ENCODE measurements around the gene FGGY.

Gene FGGY

GRCh38 chr1:59391212-59392179, 94.6 kb downstream of the FGGY start:
- Histone ChIP-seq H3K4me3 (ENCODE audit: low read depth in 1 of 2, low read length in 2 of 2) (no peak overlapping the region), H3K36me3 (ENCODE audit: insufficient read depth, low read length) (no peaks in the 10 kb centered on the region), H3K27ac (ENCODE audit: low read depth, low read length) (no peak overlapping the region), H3K27me3 (ENCODE audit: control insufficient read depth in 1 of 2, insufficient read depth in 2 of 2, low read length in 2 of 2) (no peaks in the 10 kb centered on the region), H3K9me3 (ENCODE audit: low read length) (no peaks in the 10 kb centered on the region), H3K4me1 (ENCODE audit: insufficient read depth, low read length) (peaks cover 35% of the 10 kb centered on the region), H3K9ac (ENCODE audit: low read length) (no peak overlapping the region)

DNA sequence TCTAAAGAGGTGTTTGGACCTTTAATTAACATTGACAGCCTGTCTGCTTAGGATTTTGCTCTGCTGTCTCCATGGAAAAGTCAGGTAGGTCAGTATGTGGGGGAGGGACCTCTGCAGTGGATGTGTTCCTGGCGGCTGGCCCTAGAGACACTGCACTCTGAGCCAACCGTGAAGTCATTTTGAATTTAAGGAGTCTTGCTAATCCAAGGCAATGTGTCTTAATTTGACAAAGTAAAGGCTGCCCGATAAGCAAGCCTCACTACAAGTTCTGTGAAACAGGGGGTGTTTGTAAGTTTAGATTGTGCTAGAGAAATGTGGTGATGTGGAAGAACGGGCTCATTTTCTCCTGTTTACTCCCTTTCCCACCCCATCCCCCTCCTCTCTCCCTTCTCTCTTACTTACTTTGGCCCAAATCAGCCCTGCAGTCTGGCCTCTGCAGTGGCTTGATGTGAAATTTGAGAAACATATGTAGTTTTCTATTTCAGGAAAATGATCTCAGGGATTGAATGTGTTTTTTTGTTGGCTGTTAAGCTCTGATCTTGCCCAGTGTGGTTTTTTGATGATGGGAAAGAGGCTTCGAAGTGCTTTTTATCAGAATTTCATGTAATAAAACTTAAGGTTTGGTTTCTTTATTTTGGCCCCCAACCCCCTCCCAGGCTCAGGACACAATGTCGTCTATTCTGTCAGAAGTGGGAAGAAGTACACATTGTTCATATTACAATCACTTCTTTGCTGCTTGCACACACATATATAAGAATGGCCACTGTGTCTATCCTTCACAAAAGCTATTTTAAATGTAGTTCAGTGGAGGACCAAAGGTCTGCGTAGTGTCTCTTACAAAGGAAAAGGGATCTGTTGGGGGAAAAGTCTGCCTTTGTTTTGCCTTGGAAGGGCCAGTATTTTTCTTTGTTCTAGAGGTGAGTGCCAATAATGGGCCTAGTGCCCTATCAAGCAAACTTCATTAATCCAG, 96.6 kb downstream of the FGGY start:
- Histone ChIP-seq H3K27me3 (ENCODE audit: control insufficient read depth in 1 of 2, insufficient read depth in 2 of 2, low read length in 2 of 2) (no peaks in the 10 kb centered on the region), H3K9ac (ENCODE audit: low read length) (peak overlapping the region; percentile 27), H3K27ac (ENCODE audit: low read depth, low read length) (peak overlapping the region; percentile 71), H3K4me3 (ENCODE audit: low read depth in 1 of 2, low read length in 2 of 2) (peak overlapping the region in 1 of 2 donors; percentile 5), H3K4me1 (ENCODE audit: insufficient read depth, low read length) (peaks cover 35% of the 10 kb centered on the region), H3K36me3 (ENCODE audit: insufficient read depth, low read length) (no peaks in the 10 kb centered on the region), H3K9me3 (ENCODE audit: low read length) (no peaks in the 10 kb centered on the region)

DNA sequence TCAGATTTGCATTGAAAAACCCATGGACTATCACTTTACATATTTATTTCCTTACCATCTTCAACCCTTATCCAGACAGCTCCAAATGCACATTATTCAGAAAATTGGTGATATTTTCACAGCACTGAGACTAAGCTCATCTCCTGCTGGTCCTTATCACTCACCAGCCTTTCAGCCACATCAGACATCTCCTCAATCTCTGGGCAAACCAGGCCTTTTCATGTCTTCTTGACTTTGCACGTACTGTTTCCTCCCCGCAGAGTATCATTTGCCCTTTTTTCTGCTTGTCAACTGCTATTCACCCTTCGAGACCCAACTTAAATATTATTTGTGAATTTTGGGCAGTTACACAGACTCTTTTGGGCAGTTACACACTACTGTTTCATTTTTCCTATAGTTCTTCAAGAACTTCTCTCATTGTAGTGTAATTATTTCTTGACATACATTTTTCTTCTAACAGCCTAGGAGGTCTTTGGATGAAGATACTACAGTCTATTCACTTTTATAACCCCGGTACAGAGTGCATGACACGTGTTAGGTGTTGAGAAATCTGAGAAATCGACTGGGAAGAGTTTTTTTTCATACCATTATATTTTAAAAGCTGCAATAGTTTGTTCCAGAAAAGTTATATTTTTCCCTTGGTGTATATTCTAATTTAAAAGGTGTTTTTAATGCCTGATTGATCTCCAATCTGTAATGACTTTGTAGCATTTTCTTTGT, 98.0 kb downstream of the FGGY start:
- Histone ChIP-seq H3K27me3 (ENCODE audit: control insufficient read depth in 1 of 2, insufficient read depth in 2 of 2, low read length in 2 of 2) (no peaks in the 10 kb centered on the region), H3K27ac (ENCODE audit: low read depth, low read length) (no peak overlapping the region), H3K4me1 (ENCODE audit: insufficient read depth, low read length) (peaks cover 35% of the 10 kb centered on the region), H3K4me3 (ENCODE audit: low read depth in 1 of 2, low read length in 2 of 2) (no peak overlapping the region), H3K9ac (ENCODE audit: low read length) (no peak overlapping the region), H3K36me3 (ENCODE audit: insufficient read depth, low read length) (no peaks in the 10 kb centered on the region), H3K9me3 (ENCODE audit: low read length) (no peaks in the 10 kb centered on the region)

DNA sequence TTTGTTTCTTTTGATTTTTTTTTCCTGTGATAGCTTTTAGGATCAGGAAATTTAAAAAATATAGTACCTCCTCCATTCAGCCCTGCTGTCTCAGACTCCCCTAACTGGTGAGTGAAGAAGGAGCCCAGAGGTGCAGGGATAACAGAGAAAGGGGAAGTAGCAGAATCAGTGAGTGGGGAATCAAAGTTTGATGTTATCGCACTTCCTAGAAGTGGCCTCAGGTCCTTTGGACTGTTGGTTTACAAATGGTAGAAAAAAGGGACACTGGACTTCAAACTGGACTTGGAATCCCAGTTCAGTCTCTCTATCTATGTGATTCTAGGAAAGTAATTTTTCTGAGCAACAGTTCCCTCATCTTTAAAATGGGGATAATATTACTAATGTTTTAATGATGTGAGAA, 99.5 kb downstream of the FGGY start:
- Histone ChIP-seq H3K9me3 (ENCODE audit: low read length) (no peaks in the 10 kb centered on the region), H3K4me1 (ENCODE audit: insufficient read depth, low read length) (peaks cover 35% of the 10 kb centered on the region), H3K4me3 (ENCODE audit: low read depth in 1 of 2, low read length in 2 of 2) (no peak overlapping the region), H3K27ac (ENCODE audit: low read depth, low read length) (no peak overlapping the region), H3K36me3 (ENCODE audit: insufficient read depth, low read length) (no peaks in the 10 kb centered on the region), H3K9ac (ENCODE audit: low read length) (no peak overlapping the region), H3K27me3 (ENCODE audit: control insufficient read depth in 1 of 2, insufficient read depth in 2 of 2, low read length in 2 of 2) (no peaks in the 10 kb centered on the region)

GRCh38 chr1:59397139-59397858, 100.4 kb downstream of the FGGY start:
- H3K4me1 ChIP-seq (ENCODE audit: insufficient read depth, low read length), result peaks cover 26% of the 10 kb centered on the region
- H3K36me3 ChIP-seq (ENCODE audit: insufficient read depth, low read length), result no peaks in the 10 kb centered on the region
- no peaks in the 10 kb centered on the region for H3K27me3 ChIP-seq (ENCODE audit: control insufficient read depth in 1 of 2, insufficient read depth in 2 of 2, low read length in 2 of 2)
- H3K4me3 ChIP-seq (ENCODE audit: low read depth in 1 of 2, low read length in 2 of 2), result no peak overlapping the region
- H3K9ac ChIP-seq (ENCODE audit: low read length), result no peak overlapping the region
- no peak overlapping the region for H3K27ac ChIP-seq (ENCODE audit: low read depth, low read length)
- H3K9me3 ChIP-seq (ENCODE audit: low read length), result no peaks in the 10 kb centered on the region

GRCh38 chr1:59399642-59400041, 102.7 kb downstream of the FGGY start:
- H3K27me3 ChIP-seq (ENCODE audit: control insufficient read depth in 1 of 2, insufficient read depth in 2 of 2, low read length in 2 of 2), result no peaks in the 10 kb centered on the region
- H3K4me3 ChIP-seq (ENCODE audit: low read depth in 1 of 2, low read length in 2 of 2), result no peak overlapping the region
- H3K9me3 ChIP-seq (ENCODE audit: low read length), result no peaks in the 10 kb centered on the region
- no peaks in the 10 kb centered on the region for H3K36me3 ChIP-seq (ENCODE audit: insufficient read depth, low read length)
- no peak overlapping the region for H3K27ac ChIP-seq (ENCODE audit: low read depth, low read length)
- no peak overlapping the region for H3K9ac ChIP-seq (ENCODE audit: low read length)
- peaks cover 2% of the 10 kb centered on the region for H3K4me1 ChIP-seq (ENCODE audit: insufficient read depth, low read length)

- Histone ChIP-seq H3K27ac (ENCODE audit: low read depth, low read length) (no peak overlapping the region), H3K4me1 (ENCODE audit: insufficient read depth, low read length) (no peaks in the 10 kb centered on the region), H3K36me3 (ENCODE audit: insufficient read depth, low read length) (no peaks in the 10 kb centered on the region), H3K9me3 (ENCODE audit: low read length) (no peaks in the 10 kb centered on the region), H3K27me3 (ENCODE audit: control insufficient read depth in 1 of 2, insufficient read depth in 2 of 2, low read length in 2 of 2) (no peaks in the 10 kb centered on the region), H3K4me3 (ENCODE audit: low read depth in 1 of 2, low read length in 2 of 2) (no peak overlapping the region), H3K9ac (ENCODE audit: low read length) (no peak overlapping the region)
Measured at GRCh38 chr1:59401581-59401980, 104.7 kb downstream of the FGGY start.

GRCh38 chr1:59404796-59405195, 107.9 kb downstream of the FGGY start:
- Histone ChIP-seq H3K27me3 (ENCODE audit: control insufficient read depth in 1 of 2, insufficient read depth in 2 of 2, low read length in 2 of 2) (no peaks in the 10 kb centered on the region), H3K4me1 (ENCODE audit: insufficient read depth, low read length) (peaks cover 10% of the 10 kb centered on the region), H3K36me3 (ENCODE audit: insufficient read depth, low read length) (no peaks in the 10 kb centered on the region), H3K9ac (ENCODE audit: low read length) (no peak overlapping the region), H3K9me3 (ENCODE audit: low read length) (no peaks in the 10 kb centered on the region), H3K4me3 (ENCODE audit: low read depth in 1 of 2, low read length in 2 of 2) (no peak overlapping the region), H3K27ac (ENCODE audit: low read depth, low read length) (no peak overlapping the region)

GRCh38 chr1:59406437-59407164, 109.7 kb downstream of the FGGY start:
- no peak overlapping the region for H3K27ac ChIP-seq (ENCODE audit: low read depth, low read length)
- no peaks in the 10 kb centered on the region for H3K36me3 ChIP-seq (ENCODE audit: insufficient read depth, low read length)
- no peak overlapping the region for H3K4me3 ChIP-seq (ENCODE audit: low read depth in 1 of 2, low read length in 2 of 2)
- H3K9ac ChIP-seq (ENCODE audit: low read length), result no peak overlapping the region
- peaks cover 10% of the 10 kb centered on the region for H3K4me1 ChIP-seq (ENCODE audit: insufficient read depth, low read length)
- no peaks in the 10 kb centered on the region for H3K9me3 ChIP-seq (ENCODE audit: low read length)
- H3K27me3 ChIP-seq (ENCODE audit: control insufficient read depth in 1 of 2, insufficient read depth in 2 of 2, low read length in 2 of 2), result no peaks in the 10 kb centered on the region

DNA sequence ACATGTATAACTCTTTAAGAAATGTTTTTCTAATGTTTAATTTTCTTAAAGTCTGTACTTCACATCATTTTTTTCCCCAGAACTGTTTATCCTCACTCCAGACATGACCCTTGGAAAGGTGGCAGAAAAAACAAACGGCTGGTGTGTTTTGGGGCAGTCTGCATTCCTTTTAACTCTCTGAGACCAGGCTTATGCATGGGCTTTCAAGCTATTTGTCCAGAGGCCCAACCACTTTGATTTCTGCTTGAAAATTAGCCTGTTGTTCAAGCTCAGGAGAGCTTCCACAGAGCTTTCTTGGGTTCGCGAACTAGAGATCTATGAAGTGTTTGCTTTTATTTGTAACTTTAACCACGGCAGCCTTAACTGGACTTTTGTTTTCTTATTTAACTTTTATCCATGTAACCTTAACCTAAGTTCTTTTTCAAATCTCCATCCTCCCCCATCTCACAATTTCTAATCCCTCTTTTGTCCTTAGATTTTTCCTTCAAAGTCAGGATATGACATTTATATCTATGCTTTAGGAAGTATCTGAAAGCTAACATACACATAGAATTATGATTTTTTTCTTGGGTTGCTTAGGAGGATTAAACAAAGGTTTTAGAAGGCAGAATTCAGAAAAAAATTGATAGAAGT, 111.8 kb downstream of the FGGY start:
- Histone ChIP-seq H3K4me1 (ENCODE audit: insufficient read depth, low read length) (peaks cover 10% of the 10 kb centered on the region), H3K9me3 (ENCODE audit: low read length) (no peaks in the 10 kb centered on the region), H3K4me3 (ENCODE audit: low read depth in 1 of 2, low read length in 2 of 2) (no peak overlapping the region), H3K27ac (ENCODE audit: low read depth, low read length) (no peak overlapping the region), H3K27me3 (ENCODE audit: control insufficient read depth in 1 of 2, insufficient read depth in 2 of 2, low read length in 2 of 2) (no peaks in the 10 kb centered on the region), H3K36me3 (ENCODE audit: insufficient read depth, low read length) (no peaks in the 10 kb centered on the region), H3K9ac (ENCODE audit: low read length) (no peak overlapping the region)

Measured in muscle layer of colon (tissue), 2 donors.